Loucy (cell line): ENCODE measurements around the gene ABL2.
A peak's percentile ranks its signal among the peaks of the same experiment; 100 is the strongest.

Source experiments
- H2AFZ ChIP-seq: fragments of 200-600 bp; sonication (generic); 2 replicates; pipeline ENCODE4 v1.6.0; 2016; ENCODE audit warnings: antibody characterized with exemption, mild to moderate bottlenecking, low read length, moderate library complexity
- H3F3A ChIP-seq: fragments of 200-600 bp; 2 replicates; pipeline ENCODE4 v1.6.0; 2016; ENCODE audit warnings: antibody characterized with exemption, low read depth, mild to moderate bottlenecking
- H3K27me3 ChIP-seq: fragments of 200-600 bp; sonication (generic); 2 replicates; pipeline ENCODE4 v1.6.1; 2014; ENCODE audit warnings: low read length, mild to moderate bottlenecking; ENCODE audit not compliant: insufficient read depth, poor library complexity, severe bottlenecking
- H3K36me3 ChIP-seq: fragments of 200-600 bp; sonication (generic); 2 replicates; pipeline ENCODE4 v1.6.1; 2016; ENCODE audit warnings: low read length; ENCODE audit not compliant: insufficient read depth
- H3K4me1 ChIP-seq: fragments of 200-600 bp; sonication (generic); 2 replicates; pipeline ENCODE4 v1.5.1; 2014; ENCODE audit warnings: low read length, mild to moderate bottlenecking; ENCODE audit not compliant: insufficient read depth, poor library complexity, severe bottlenecking
- H3K4me2 ChIP-seq: fragments of 200-600 bp; sonication (generic); 2 replicates; pipeline ENCODE4 v1.6.0; 2014; ENCODE audit warnings: antibody characterized with exemption, low read length, low read depth, mild to moderate bottlenecking; ENCODE audit not compliant: poor library complexity, severe bottlenecking
- H3K4me3 ChIP-seq: fragments of 200-600 bp; sonication (generic); 2 replicates; pipeline ENCODE4 v1.5.1; 2014; ENCODE audit warnings: low read length, mild to moderate bottlenecking, mixed read lengths; ENCODE audit not compliant: poor library complexity, severe bottlenecking
- H3K79me2 ChIP-seq: fragments of 200-600 bp; sonication (generic); 2 replicates; pipeline ENCODE4 v1.6.1; 2014; ENCODE audit warnings: low read length; ENCODE audit not compliant: insufficient read depth
- H3K9ac ChIP-seq: fragments of 200-600 bp; sonication (generic); 2 replicates; pipeline ENCODE4 v1.6.0; 2014; ENCODE audit warnings: mild to moderate bottlenecking, low read depth, low read length, moderate library complexity; ENCODE audit not compliant: poor library complexity, severe bottlenecking
- H3K9me2 ChIP-seq: fragments of 200-600 bp; sonication (generic); replicated peaks from 2 replicates; pipeline ENCODE4 v1.6.1; 2016; ENCODE audit warnings: low read depth, low read length, mixed read lengths
- H3K9me3 ChIP-seq: fragments of 200-600 bp; sonication (generic); 2 replicates; pipeline ENCODE4 v1.6.1; 2014; ENCODE audit warnings: mild to moderate bottlenecking, antibody characterized with exemption, low read length, low read depth; ENCODE audit not compliant: insufficient read depth
- H4K20me1 ChIP-seq: fragments of 200-600 bp; sonication (generic); 2 replicates; pipeline ENCODE4 v1.6.0; 2014; ENCODE audit warnings: antibody characterized with exemption, low read length, mild to moderate bottlenecking; ENCODE audit not compliant: insufficient read depth, poor library complexity, severe bottlenecking
- EZH2phosphoT487 ChIP-seq: fragments of 200-600 bp; IDR thresholded peaks from 2 replicates; pipeline ENCODE4 v1.6.1; 2018; ENCODE audit warnings: antibody characterized with exemption, mild to moderate bottlenecking, moderate library complexity, borderline replicate concordance
- TF ChIP-seq, protein P1 (sequence below): fragments of 200-600 bp; sonication (generic); conservative IDR thresholded peaks from 2 replicates; pipeline ENCODE4 v1.5.1; 2014; ENCODE audit warnings: mild to moderate bottlenecking, antibody characterized with exemption, low read length

The ABL2 gene

GRCh38 chr1:179237222-179237621, 7.7 kb upstream of the ABL2 start:
- no peaks in the 10 kb centered on the region for H3K4me1 ChIP-seq

DNA sequence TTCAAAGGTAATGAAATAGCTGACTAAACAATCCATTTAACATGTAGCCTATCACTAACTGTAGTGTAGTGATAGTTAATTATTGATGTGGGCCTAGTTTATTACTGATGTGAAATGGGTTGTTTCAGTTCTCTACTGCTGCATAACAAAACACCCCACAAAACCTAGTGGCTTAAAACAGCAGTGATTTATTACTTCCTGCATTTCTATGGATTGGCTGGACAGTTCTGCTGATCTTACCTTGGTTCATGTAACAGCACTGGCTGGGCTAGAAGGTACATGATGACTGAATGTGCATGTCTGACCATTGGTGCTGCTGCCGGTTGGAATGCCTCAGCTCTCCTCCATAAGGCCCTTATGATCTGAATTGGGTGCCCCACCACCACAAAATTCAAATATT, 5.4 kb upstream of the ABL2 start:
- H3K4me3 ChIP-seq, result no peak overlapping the region
- H3K36me3 ChIP-seq, result no peaks in the 10 kb centered on the region
- peaks cover 7% of the 10 kb centered on the region for H3K4me1 ChIP-seq
- H2AFZ ChIP-seq, result no peak overlapping the region
- H3K4me2 ChIP-seq, result no peak overlapping the region
- no peaks in the 10 kb centered on the region for H3K9me2 ChIP-seq
- no peaks in the 10 kb centered on the region for H3K9me3 ChIP-seq
- H4K20me1 ChIP-seq, result no peaks in the 10 kb centered on the region
- TF ChIP-seq EZH2phosphoT487, result no peak
- no peaks in the 10 kb centered on the region for H3F3A ChIP-seq
- H3K79me2 ChIP-seq, result no peaks in the 10 kb centered on the region
- no peak overlapping the region for H3K9ac ChIP-seq
- no peaks in the 10 kb centered on the region for H3K27me3 ChIP-seq

More at GRCh38 chr1:179237222-179237621, 7.7 kb upstream of the ABL2 start:
- Histone ChIP-seq H3K9me3 (no peaks in the 10 kb centered on the region), H3K79me2 (no peaks in the 10 kb centered on the region), H4K20me1 (no peaks in the 10 kb centered on the region), H3K36me3 (no peaks in the 10 kb centered on the region), H3K4me3 (no peak overlapping the region), H3K27me3 (no peaks in the 10 kb centered on the region), H3K4me2 (no peak overlapping the region), H3K9ac (no peak overlapping the region), H2AFZ (no peak overlapping the region), H3F3A (no peaks in the 10 kb centered on the region), H3K9me2 (no peaks in the 10 kb centered on the region)
- no peak for TF ChIP-seq EZH2phosphoT487

DNA sequence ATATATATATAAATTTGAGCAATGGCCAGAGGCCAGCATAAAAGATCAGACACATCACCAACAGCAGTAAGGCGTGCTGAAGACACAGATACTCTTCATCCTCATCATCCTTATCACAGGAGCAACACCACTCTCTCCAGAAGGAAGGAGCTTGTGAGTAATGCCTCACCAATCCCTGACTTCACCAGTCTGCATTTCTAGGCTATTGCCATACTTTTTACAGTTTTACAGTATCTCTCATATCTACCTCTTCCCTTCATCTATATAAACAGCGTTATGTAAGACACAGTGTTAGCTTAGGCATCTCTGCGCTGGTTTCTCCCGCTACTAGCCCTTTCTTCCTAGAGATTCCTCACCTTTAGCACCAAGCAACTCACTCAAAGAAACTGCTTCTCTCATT, 2.4 kb upstream of the ABL2 start:
- Histone ChIP-seq H3K4me2 (no peak overlapping the region), H3K4me3 (no peak overlapping the region), H2AFZ (no peak overlapping the region), H3K9ac (no peak overlapping the region), H3K36me3 (no peaks in the 10 kb centered on the region), H4K20me1 (peaks cover 7% of the 10 kb centered on the region), H3K79me2 (peaks cover 23% of the 10 kb centered on the region), H3K4me1 (peaks cover 23% of the 10 kb centered on the region), H3K9me3 (no peaks in the 10 kb centered on the region), H3K9me2 (no peaks in the 10 kb centered on the region), H3F3A (no peaks in the 10 kb centered on the region), H3K27me3 (no peaks in the 10 kb centered on the region)
- no peak for TF ChIP-seq EZH2phosphoT487
- TF ChIP-seq, protein P1, sequence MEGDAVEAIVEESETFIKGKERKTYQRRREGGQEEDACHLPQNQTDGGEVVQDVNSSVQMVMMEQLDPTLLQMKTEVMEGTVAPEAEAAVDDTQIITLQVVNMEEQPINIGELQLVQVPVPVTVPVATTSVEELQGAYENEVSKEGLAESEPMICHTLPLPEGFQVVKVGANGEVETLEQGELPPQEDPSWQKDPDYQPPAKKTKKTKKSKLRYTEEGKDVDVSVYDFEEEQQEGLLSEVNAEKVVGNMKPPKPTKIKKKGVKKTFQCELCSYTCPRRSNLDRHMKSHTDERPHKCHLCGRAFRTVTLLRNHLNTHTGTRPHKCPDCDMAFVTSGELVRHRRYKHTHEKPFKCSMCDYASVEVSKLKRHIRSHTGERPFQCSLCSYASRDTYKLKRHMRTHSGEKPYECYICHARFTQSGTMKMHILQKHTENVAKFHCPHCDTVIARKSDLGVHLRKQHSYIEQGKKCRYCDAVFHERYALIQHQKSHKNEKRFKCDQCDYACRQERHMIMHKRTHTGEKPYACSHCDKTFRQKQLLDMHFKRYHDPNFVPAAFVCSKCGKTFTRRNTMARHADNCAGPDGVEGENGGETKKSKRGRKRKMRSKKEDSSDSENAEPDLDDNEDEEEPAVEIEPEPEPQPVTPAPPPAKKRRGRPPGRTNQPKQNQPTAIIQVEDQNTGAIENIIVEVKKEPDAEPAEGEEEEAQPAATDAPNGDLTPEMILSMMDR, result no peak

DNA sequence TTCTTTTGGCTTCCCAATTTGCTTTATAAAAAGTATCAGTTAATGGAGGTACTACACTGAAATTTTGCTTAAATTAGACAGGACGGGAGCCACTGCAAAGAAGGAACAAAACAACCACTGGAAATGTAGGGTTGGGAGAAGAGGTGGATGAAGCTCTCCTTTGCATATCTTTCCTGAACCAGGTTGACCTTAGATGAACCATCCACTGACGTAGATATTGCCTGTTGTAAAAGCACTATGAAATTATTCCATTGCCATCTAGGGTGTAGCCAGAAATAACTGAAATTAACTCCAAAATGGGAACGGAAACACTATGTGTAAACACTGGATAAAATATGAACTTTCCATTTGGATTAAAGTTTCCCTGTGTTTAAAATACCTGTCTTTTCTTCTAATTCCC, 1.2 kb upstream of the ABL2 start:
- Histone ChIP-seq H3K4me1 (peaks cover 28% of the 10 kb centered on the region), H3K9ac (peak overlapping the region; percentile 79), H3K4me3 (peak overlapping the region; percentile 96), H3K9me3 (no peaks in the 10 kb centered on the region), H3K36me3 (no peaks in the 10 kb centered on the region), H4K20me1 (peaks cover 12% of the 10 kb centered on the region), H2AFZ (peak overlapping the region; percentile 100), H3F3A (no peaks in the 10 kb centered on the region), H3K79me2 (peaks cover 34% of the 10 kb centered on the region), H3K27me3 (no peaks in the 10 kb centered on the region), H3K9me2 (no peaks in the 10 kb centered on the region), H3K4me2 (no peak overlapping the region)
- TF ChIP-seq EZH2phosphoT487, result no peak
- TF ChIP-seq, protein P1, result no peak
